Hindlimb muscle (tissue), 1 donor: ENCODE data around the gene STAB2. TPM values are rescaled to one million over a fixed set of nuclear protein-coding genes. Genes with fewer than 3 reads are reported as not detected.
"Not testable (repeated sequence)": the region's sequence is repeated elsewhere in the genome, so short reads cannot be mapped to it uniquely, and the experiment has no call there.

Source experiments
- DNase-seq: peaks from one replicate; pipeline ENCODE4 v3.0.0-alpha.2; 2013
- polyA plus RNA-seq: library from polyadenylated mRNA; unstranded; fragments of 120-200 nt; gene quantifications from one replicate; pipeline ENCODE4 v1.2.1, GENCODE V29; 2013; ENCODE audit not compliant: insufficient read length

Gene STAB2
- polyA plus RNA-seq, 1 donor, result 1.5 TPM

GRCh38 chr12:103809639-103810038 is 222.6 kb downstream of the STAB2 start:
- DNase-seq, result not testable (repeated sequence)

DNA sequence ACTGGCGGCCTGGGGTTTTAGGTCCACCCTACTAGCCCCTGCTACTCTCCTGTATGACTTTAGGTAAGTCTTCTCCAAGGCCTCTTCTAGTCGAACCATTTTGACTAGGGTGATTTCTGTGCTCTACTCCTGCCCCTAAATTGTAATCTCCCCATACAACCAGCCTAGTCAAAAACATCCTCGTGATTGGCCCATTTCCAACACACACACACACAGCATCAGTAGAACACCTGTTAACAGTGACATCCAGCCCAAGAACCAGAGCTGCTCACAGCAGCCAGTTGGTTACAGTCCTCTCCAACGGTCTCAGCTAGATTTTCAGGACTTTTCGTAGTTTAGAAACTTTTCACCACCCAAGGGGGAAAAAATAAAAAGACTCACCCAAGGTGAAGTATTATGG is 223.0 kb downstream of the STAB2 start:
- DNase-seq, result no peak

DNA sequence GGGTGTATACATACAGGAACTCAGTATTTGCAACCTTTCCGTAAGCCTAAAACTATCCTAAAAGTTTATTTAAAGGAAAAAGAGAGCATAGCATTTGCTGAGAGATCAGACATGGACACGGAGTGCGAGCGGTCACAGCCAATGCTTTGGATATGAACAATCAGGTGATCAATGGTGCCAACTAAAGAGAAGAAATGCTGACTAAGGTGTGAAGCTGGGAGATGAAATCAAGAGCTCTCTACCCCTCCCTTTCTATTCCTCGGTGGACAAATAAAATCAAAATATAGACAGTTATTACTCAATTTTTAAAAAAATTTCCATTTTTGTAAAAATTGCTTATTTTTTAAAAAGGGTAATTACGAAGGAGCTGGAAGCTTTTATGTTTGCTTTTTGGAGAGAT is 224.7 kb downstream of the STAB2 start:
- DNase-seq, result no peak

- no peak for DNase-seq
Observed at GRCh38 chr12:103812789-103813188, 225.7 kb downstream of the STAB2 start.

GRCh38 chr12:103813426-103813825 is 226.4 kb downstream of the STAB2 start:
- DNase-seq, result no peak

DNA sequence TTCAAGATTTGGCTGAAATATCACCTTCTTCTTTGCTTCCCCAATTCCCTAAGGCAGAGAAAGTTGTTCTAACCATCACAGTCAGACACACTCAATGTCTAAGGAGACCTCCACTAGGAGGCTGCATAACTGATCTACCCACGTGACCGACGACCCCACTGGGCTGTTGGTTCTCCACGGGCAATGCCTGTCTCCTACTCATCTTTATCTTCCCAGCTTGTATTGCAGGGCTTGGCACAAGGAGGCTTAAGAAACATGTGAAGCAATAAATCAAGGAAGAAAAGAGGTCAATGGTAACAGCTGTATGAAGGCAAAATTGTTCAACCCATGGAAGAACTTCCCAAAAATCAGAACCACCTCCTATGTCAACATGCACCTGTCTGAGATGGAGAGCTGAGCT is 226.9 kb downstream of the STAB2 start:
- no peak for DNase-seq

DNA sequence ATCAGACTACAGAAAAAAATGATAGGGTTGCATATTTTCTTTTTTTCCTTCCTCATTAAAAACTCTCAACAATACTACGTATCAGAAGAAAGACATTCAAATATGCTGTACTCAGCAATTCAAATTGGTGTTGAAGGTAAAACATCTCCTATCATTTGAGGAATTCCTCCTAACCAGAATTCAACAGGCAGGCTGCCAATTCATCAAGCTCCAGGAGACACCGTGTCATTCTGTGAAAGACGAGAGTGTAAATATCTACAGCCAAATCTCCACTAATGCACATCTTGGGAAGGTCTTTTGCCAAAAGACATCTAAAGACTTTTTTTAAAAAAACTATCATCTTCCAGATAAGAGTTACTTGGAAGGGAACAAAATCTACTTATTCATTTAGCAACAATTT is 227.4 kb downstream of the STAB2 start:
- DNase-seq, result no peak

Other genes with a start within 250 kb of the STAB2 start
- gene C12orf42, start 91.3 kb upstream of the STAB2 start, polyA plus RNA-seq, result 2.4 TPM